DND-41 (cell line): ENCODE results near the gene ZNF70.

Experiments used
- ATAC-seq: fragments of 200-7000 bp; cut with Tn5 transposase; 3 replicates; pipeline ENCODE4 v1.9.1; 2021; ENCODE audit warnings: low read depth; ENCODE audit not compliant: insufficient read depth
- DNase-seq: peaks from one replicate; pipeline ENCODE4 v3.0.0-alpha.2; 2020
- H2AFZ ChIP-seq: 2 replicates; pipeline ENCODE4 v1.6.0; 2012; ENCODE audit warnings: low read depth, low read length
- H3K27ac ChIP-seq: 2 replicates; pipeline ENCODE4 v1.5.1; 2012; ENCODE audit warnings: low read length, inconsistent platforms
- H3K27me3 ChIP-seq: fragments of 200-600 bp; sonication (generic); 2 replicates; pipeline ENCODE4 v1.6.0; 2012; ENCODE audit warnings: low read length, mild to moderate bottlenecking, inconsistent platforms; ENCODE audit not compliant: insufficient read depth, poor library complexity
- H3K36me3 ChIP-seq: 2 replicates; pipeline ENCODE4 v1.5.1; 2012; ENCODE audit warnings: low read length, inconsistent platforms; ENCODE audit not compliant: insufficient read depth
- H3K4me1 ChIP-seq: 2 replicates; pipeline ENCODE4 v1.5.1; 2012; ENCODE audit warnings: mild to moderate bottlenecking, low read length; ENCODE audit not compliant: insufficient read depth
- H3K4me2 ChIP-seq: 2 replicates; pipeline ENCODE4 v1.6.0; 2012; ENCODE audit warnings: mild to moderate bottlenecking, moderate library complexity, low read length, inconsistent platforms; ENCODE audit not compliant: insufficient read depth
- H3K4me3 ChIP-seq, 2 experiments: fragments of 200-600 bp in 1 of 2; shearing (Covaris generic) in 1 of 2; 2 replicates each; pipeline ENCODE4 v1.5.1; 2012 to 2016; ENCODE audit warnings: inconsistent platforms in 2 of 2, low read length in 2 of 2, mild to moderate bottlenecking in 2 of 2, low read depth in 1 of 2, moderate library complexity in 1 of 2
- H3K79me2 ChIP-seq: 2 replicates; pipeline ENCODE4 v1.6.0; 2012; ENCODE audit warnings: low read length, inconsistent platforms; ENCODE audit not compliant: insufficient read depth
- H3K9ac ChIP-seq: 2 replicates; pipeline ENCODE4 v1.6.0; 2012; ENCODE audit warnings: low read depth, mild to moderate bottlenecking, inconsistent platforms, low read length, moderate library complexity
- H3K9me3 ChIP-seq: 2 replicates; pipeline ENCODE4 v1.5.1; 2012; ENCODE audit warnings: low read length, moderate library complexity, mild to moderate bottlenecking, inconsistent platforms; ENCODE audit not compliant: insufficient read depth, severe bottlenecking
- H4K20me1 ChIP-seq: 2 replicates; pipeline ENCODE4 v1.6.0; 2012; ENCODE audit warnings: low read length; ENCODE audit not compliant: insufficient read depth
- EZH2 ChIP-seq: IDR thresholded peaks from 3 replicates; pipeline ENCODE4 v1.6.1; 2012; ENCODE audit warnings: borderline replicate concordance, low read depth, mild to moderate bottlenecking, moderate library complexity, low read length, inconsistent platforms; ENCODE audit not compliant: severe bottlenecking
- TF ChIP-seq, protein P1 (sequence below): IDR thresholded peaks from 2 replicates; pipeline ENCODE4 v1.5.1; 2012; ENCODE audit warnings: borderline replicate concordance, low read length, moderate library complexity, mild to moderate bottlenecking; ENCODE audit not compliant: poor library complexity, severe bottlenecking; ENCODE audit errors: extremely low read depth

Gene ZNF70

DNA sequence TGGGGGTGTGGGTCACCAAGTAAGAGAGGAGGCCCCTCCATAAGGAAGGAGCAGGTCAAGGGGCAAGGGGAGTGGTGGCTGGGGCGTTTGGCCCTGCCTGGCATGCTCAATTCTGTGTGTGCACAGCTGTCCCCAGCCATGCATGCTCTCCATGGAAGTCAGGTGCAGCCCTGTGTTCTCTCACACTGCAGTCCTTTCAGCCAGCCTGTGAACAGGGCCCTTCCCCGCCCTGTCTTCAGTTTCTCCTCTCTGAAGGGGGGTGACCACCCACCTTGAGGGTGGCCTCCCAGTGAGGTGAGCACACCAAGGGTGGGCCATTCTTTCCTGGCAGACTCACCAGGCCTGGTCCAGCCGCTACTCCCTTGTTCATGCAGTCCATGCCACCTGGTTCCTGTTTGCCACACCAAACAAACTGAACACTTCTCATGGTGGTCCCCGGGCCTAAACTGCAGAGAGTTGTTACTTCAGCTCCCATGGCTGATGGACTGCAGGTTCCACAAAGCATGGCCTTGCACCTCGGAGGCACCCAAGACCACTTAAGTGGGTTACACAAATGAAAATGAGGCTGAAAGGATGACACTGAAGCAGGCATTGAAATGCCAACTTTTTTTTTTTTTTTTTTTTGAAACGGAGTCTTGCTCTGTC, 18.5 kb upstream of the ZNF70 start:
- Histone ChIP-seq H3K4me3 (no peak overlapping the region), H3K4me1 (peaks cover 28% of the 10 kb centered on the region), H3K4me2 (no peak overlapping the region), H3K36me3 (no peaks in the 10 kb centered on the region; the same call in 1 of the 2 replicates), H3K9ac (no peak overlapping the region), H2AFZ (no peak overlapping the region), H3K79me2 (no peaks in the 10 kb centered on the region), H4K20me1 (no peaks in the 10 kb centered on the region), H3K27ac (no peak overlapping the region), H3K9me3 (no peaks in the 10 kb centered on the region), H3K27me3 (no peaks in the 10 kb centered on the region)
- ATAC-seq (no peak), DNase-seq (no peak)
- TF ChIP-seq, protein P1, sequence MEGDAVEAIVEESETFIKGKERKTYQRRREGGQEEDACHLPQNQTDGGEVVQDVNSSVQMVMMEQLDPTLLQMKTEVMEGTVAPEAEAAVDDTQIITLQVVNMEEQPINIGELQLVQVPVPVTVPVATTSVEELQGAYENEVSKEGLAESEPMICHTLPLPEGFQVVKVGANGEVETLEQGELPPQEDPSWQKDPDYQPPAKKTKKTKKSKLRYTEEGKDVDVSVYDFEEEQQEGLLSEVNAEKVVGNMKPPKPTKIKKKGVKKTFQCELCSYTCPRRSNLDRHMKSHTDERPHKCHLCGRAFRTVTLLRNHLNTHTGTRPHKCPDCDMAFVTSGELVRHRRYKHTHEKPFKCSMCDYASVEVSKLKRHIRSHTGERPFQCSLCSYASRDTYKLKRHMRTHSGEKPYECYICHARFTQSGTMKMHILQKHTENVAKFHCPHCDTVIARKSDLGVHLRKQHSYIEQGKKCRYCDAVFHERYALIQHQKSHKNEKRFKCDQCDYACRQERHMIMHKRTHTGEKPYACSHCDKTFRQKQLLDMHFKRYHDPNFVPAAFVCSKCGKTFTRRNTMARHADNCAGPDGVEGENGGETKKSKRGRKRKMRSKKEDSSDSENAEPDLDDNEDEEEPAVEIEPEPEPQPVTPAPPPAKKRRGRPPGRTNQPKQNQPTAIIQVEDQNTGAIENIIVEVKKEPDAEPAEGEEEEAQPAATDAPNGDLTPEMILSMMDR, result no peak
- TF ChIP-seq EZH2, result no peak

DNA sequence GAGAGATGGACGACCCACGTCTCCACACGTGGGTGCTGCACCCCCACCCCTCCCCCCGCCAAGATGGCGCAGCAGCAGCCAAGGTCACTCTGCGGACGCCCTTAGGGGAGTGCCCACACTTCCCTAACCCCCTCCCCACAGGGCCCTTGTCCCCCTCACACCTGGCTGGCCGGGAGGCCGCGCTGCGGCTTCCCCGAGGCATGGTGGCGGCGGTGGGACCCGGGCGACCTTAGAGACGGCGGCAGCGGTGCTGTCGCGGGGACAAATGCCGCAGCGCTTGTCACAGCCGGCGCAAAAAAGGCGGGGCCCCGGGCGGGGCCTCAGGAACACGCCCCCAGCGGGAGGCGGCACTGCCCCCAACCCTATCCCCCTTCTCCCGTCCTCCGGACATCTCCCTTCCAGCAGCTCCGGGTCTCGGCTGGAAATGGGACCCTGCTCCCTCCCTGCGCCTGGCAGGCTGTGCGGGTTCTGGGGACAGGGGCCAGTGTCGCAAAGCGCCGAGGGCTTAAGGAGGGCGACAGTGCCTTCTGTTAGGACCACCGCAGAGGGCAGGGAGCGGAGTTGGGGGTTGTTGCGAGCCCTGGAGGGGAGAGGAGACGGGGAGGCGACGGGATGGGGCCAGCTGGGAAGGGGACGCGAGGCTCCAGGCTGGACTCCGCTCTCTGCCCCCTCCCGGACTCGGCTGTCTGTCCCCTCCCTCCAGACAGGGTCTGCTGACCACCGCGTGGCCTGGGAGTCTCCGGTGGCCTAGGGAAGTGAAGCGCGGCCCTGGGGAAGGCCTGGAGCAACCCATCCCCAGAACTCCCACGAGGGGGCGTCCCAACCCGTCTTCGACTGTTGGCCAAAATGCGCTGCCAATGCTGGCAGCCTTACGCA, 17.0 kb upstream of the ZNF70 start, which contains the start of gene CHCHD10:
Gene CHCHD10, minus strand, starts transcription at position 300 of the 876 bp plus-strand sequence. Its CDS starts 98 bp downstream, at position 202.
- Histone ChIP-seq H3K27me3 (no peaks in the 10 kb centered on the region), H3K9me3 (no peaks in the 10 kb centered on the region), H3K4me1 (peaks cover 34% of the 10 kb centered on the region), H2AFZ (peak within 1 kb of the TSS; percentile 87), H3K27ac (peak within 1 kb of the TSS; percentile 50), H3K36me3 (no peaks in the 10 kb centered on the region; the same call in 1 of the 2 replicates), H3K4me3 (peak within 1 kb of the TSS; percentile 27 to 89; a peak in 3 of 4 replicates), H3K79me2 (no peaks in the 10 kb centered on the region), H3K4me2 (peak within 1 kb of the TSS; percentile 91), H4K20me1 (no peaks in the 10 kb centered on the region), H3K9ac (peak within 1 kb of the TSS; percentile 64)
- TF ChIP-seq, protein P1, result peak; percentile 56
- TF ChIP-seq EZH2, result no peak
- DNase-seq (peak; percentile 83), ATAC-seq (peak; percentile 77)

DNA sequence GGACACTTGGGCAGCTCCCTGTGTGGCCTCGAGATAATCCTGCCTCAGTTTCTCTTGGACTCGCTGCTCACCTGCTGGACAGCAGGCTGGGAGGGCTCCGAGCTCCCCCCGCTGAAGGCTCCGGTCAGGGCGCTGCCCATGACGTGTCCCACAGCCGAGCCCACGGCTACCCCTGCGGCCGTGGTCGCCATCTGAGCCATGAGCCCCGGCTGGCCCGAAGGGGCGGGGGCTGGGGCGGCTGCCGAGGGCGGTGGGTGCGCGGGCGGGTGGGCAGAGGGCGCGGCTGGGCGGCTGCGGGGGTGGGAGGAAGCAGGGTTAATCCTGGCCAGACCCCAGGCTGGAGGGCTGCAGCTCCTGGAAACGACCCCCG, 16.4 kb upstream of the ZNF70 start:
- Histone ChIP-seq H3K4me1 (peaks cover 37% of the 10 kb centered on the region), H4K20me1 (no peaks in the 10 kb centered on the region), H3K4me2 (peak overlapping the region; percentile 91), H3K9ac (peak overlapping the region; percentile 64), H3K27ac (peak overlapping the region; percentile 50; the same call in 1 of the 2 replicates), H3K4me3 (peak overlapping the region; percentile 27 to 89; a peak in 3 of 4 replicates), H3K36me3 (no peaks in the 10 kb centered on the region; the same call in 1 of the 2 replicates), H2AFZ (peak overlapping the region; percentile 87), H3K79me2 (no peaks in the 10 kb centered on the region), H3K27me3 (no peaks in the 10 kb centered on the region), H3K9me3 (no peaks in the 10 kb centered on the region)
- ATAC-seq (no peak; the same call in 2 of the 3 replicates), DNase-seq (no peak)
- TF ChIP-seq EZH2, result no peak
- TF ChIP-seq, protein P1, result no peak
